Measurements from ENCODE around the gene CEP170B.
A peak's percentile ranks its signal among the peaks of the same experiment; 100 is the strongest.

The CEP170B gene

GRCh38 chr14:104865631-104866441 lies 768 bp downstream of the CEP170B start:
- peak; percentile 54 for DNase-seq

GRCh38 chr14:104866451-104867370 lies 1.6 kb downstream of the CEP170B start:
- in situ Hi-C loops (cut with MboI; ENCODE audit: low pct_unique_long_range_greater_than_20kb, low sequenced_read_pairs): no loop called here
- no peak for DNase-seq

More at GRCh38 chr14:104865631-104866441, 768 bp downstream of the CEP170B start:
- in situ Hi-C loops (cut with MboI; ENCODE audit: low pct_unique_long_range_greater_than_20kb, low sequenced_read_pairs): no loop called here

GRCh38 chr14:104867371-104868059 lies 2.4 kb downstream of the CEP170B start:
- DNase-seq: no peak
- in situ Hi-C loops (cut with MboI; ENCODE audit: low pct_unique_long_range_greater_than_20kb, low sequenced_read_pairs): no loop called here

- in situ Hi-C loops (cut with MboI; ENCODE audit: low pct_unique_long_range_greater_than_20kb, low sequenced_read_pairs): no loop called here
- DNase-seq: no peak
Measured at GRCh38 chr14:104868060-104868740, 3.1 kb downstream of the CEP170B start.

- in situ Hi-C loops (cut with MboI; ENCODE audit: low pct_unique_long_range_greater_than_20kb, low sequenced_read_pairs): no loop called here
- DNase-seq: no peak
Measured at GRCh38 chr14:104868811-104869572, 3.9 kb downstream of the CEP170B start.

- no peak for DNase-seq
- in situ Hi-C loops (cut with MboI; ENCODE audit: low pct_unique_long_range_greater_than_20kb, low sequenced_read_pairs): no loop called here
Measured at GRCh38 chr14:104869669-104870367, 4.8 kb downstream of the CEP170B start.

GRCh38 chr14:104870368-104871144 lies 5.5 kb downstream of the CEP170B start:
- DNase-seq: no peak
- in situ Hi-C loops (cut with MboI; ENCODE audit: low pct_unique_long_range_greater_than_20kb, low sequenced_read_pairs): no loop called here

- no peak for DNase-seq
- in situ Hi-C loops (cut with MboI; ENCODE audit: low pct_unique_long_range_greater_than_20kb, low sequenced_read_pairs): no loop called here
Measured at GRCh38 chr14:104871145-104871655, 6.1 kb downstream of the CEP170B start.

GRCh38 chr14:104871656-104872468 lies 6.8 kb downstream of the CEP170B start:
- in situ Hi-C loops (cut with MboI; ENCODE audit: low pct_unique_long_range_greater_than_20kb, low sequenced_read_pairs): no loop called here
- DNase-seq: no peak

GRCh38 chr14:104872469-104873341 lies 7.6 kb downstream of the CEP170B start:
- in situ Hi-C loops (cut with MboI; ENCODE audit: low pct_unique_long_range_greater_than_20kb, low sequenced_read_pairs): no loop called here
- DNase-seq: no peak

- in situ Hi-C loops (cut with MboI; ENCODE audit: low pct_unique_long_range_greater_than_20kb, low sequenced_read_pairs): no loop called here
Measured at GRCh38 chr14:104873380-104874055, 8.4 kb downstream of the CEP170B start.

GRCh38 chr14:104874110-104874531 lies 9.1 kb downstream of the CEP170B start:
- no peak for DNase-seq
- in situ Hi-C loops (cut with MboI; ENCODE audit: low pct_unique_long_range_greater_than_20kb, low sequenced_read_pairs): no loop called here

More at GRCh38 chr14:104873380-104874055, 8.4 kb downstream of the CEP170B start:
- no peak for DNase-seq

- DNase-seq: no peak
- in situ Hi-C loops (cut with MboI; ENCODE audit: low pct_unique_long_range_greater_than_20kb, low sequenced_read_pairs): no loop called here
Measured at GRCh38 chr14:104874571-104875411, 9.7 kb downstream of the CEP170B start.

- in situ Hi-C loops (cut with MboI; ENCODE audit: low pct_unique_long_range_greater_than_20kb, low sequenced_read_pairs): no loop called here
- DNase-seq: no peak
Measured at GRCh38 chr14:104875412-104875751, 10.3 kb downstream of the CEP170B start.
